Retina (tissue), 1 donor: ENCODE data around the gene PDK4.
"Not testable (repeated sequence)": the region's sequence is repeated elsewhere in the genome, so short reads cannot be mapped to it uniquely, and the experiment has no call there.

Experiments
- DNase-seq: peaks from one replicate; pipeline ENCODE4 v3.0.0-alpha.2; 2016

The PDK4 gene

GRCh38 chr7:95604397-95604796 is 8.1 kb upstream of the PDK4 start:
- not testable (repeated sequence) for DNase-seq

DNA sequence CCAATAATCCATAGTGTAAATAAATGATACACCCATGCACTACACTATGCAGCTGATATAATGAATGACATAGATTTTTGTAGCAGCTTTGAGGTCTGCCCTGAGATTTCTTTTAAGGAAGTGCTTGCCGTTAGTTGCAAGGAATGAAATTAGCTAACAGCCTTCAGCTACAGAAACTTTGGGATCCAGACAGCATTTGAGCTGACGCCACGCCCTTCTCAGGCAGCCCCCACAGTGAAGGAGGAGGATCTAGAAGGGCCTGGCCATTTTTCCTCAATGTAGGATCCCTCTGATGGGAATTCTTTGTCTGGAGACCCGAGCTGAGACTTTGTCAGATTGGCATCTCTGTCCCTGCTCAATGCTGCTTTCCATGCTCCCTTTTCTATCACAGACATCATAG is 6.1 kb upstream of the PDK4 start:
- DNase-seq, result no peak

DNA sequence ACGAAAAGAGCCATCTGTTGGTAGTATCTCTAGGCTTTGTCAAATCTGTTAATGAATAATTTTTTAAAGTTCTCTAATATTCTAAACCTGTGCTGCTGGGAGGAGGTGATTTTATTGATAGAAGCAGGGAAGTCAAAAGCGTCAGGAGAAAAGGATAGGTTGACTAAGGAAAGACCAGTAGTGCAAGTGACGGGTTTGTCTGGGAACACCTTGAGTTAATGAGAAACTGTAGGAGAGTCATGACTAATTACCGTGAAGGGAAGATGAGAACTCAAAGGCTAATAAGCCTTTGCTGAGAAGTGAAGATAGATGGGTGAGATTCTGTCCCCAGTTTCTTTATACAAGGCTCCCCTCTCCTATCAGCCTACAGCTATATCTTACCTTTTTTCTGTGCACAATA is 5.0 kb upstream of the PDK4 start:
- no peak for DNase-seq

DNA sequence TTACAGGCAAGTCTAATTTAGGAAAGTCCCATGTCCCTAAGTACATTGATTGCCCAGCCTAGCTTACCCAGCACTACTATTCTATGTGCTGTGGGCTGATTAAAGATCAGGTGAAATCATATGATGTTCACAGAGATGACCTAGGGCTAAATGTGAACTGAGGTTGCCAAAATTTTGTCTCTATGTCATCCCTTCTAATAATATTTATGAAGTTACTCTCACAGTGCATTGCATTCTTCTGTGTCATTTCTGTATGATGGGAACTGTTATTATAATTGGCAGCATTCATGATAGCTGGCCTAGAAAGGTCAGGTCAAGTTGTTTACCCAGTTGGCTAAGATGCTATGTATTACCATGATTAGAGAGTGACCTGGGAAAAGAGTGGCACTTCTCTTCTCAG is 2.8 kb upstream of the PDK4 start:
- no peak for DNase-seq

- DNase-seq, result no peak
Observed at GRCh38 chr7:95598511-95598910, 2.2 kb upstream of the PDK4 start.

GRCh38 chr7:95595746-95596197 is 544 bp downstream of the PDK4 start:
- DNase-seq, result no peak

DNA sequence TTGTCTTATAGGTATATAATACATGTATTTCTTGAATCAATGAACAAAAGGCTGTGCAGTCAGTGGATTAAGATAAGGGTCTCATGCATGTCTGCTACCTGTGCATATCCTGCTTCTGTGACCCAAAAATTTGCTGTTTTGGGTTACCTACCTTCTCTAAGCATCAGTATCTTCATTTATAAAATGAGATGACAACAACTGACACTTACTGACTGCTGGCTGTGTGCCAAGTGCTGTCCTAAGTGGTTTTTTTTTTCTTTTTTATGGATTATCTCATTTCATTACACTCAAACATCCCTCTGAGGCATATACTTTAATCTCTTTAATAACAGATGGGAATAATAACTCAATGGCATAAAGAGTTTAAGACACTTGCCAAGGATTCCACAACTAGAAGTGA is 2.1 kb downstream of the PDK4 start:
- no peak for DNase-seq

- no peak for DNase-seq
Observed at GRCh38 chr7:95593343-95593742, 3.0 kb downstream of the PDK4 start.

DNA sequence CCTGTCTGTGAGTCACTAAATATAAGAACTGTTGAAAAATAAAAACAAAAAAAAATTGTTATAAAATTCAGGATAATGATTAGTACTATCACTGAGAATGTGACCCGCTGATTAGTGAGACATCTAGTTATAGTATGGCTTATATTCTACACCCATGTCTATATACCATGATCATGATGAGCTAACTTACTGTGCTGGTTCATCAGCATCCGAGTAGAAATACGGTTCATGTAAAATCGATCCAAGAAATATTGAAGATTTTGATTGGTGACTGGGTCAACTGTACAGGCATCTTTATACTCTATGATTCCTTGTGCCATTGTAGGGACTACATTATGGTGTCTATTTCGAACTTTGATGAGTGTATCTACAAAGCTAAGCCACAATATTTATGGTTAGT is 3.7 kb downstream of the PDK4 start:
- DNase-seq, result no peak

GRCh38 chr7:95590387-95591248 is 5.7 kb downstream of the PDK4 start:
- no peak for DNase-seq

DNA sequence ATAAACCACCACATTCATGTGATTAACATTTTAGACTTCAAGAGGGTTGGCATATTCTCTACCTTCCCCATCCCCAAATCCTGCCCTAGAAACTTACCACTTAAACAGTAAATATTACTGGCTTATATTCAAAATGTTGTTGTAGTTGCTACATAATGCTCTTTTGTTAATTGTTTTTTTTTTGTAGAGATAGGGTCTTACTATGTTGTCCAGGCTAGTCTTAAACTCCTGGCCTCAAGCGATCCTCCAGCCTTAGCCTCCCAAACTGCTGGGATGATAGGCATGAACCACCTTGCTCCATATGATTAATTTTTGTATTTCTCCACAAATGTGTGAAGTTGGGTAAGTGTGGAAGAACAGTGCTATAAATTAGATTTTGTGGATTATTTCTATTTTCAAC is 6.5 kb downstream of the PDK4 start:
- no peak for DNase-seq

DNA sequence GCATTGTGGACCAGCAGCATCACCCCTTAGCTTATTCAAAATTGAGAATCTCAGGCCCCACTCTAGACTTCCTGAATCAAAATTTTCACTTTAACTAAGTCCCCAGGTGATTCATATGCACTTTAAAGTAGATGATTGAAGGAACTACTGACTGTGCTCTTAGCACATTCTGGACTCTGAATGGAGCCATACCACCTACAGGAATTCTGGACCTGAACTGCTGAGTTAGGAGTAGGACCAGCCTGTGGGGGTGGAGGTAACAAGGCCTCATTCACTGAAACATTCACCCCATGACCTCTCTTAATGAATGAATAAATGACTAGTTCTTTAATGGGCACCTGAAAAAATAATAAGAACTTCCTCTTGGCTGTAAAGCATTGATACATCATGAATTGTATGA is 7.3 kb downstream of the PDK4 start:
- DNase-seq, result no peak

- DNase-seq, result no peak
Observed at GRCh38 chr7:95586951-95587301, 9.4 kb downstream of the PDK4 start.

- DNase-seq, result no peak
Observed at GRCh38 chr7:95585426-95585789, 10.9 kb downstream of the PDK4 start.

DNA sequence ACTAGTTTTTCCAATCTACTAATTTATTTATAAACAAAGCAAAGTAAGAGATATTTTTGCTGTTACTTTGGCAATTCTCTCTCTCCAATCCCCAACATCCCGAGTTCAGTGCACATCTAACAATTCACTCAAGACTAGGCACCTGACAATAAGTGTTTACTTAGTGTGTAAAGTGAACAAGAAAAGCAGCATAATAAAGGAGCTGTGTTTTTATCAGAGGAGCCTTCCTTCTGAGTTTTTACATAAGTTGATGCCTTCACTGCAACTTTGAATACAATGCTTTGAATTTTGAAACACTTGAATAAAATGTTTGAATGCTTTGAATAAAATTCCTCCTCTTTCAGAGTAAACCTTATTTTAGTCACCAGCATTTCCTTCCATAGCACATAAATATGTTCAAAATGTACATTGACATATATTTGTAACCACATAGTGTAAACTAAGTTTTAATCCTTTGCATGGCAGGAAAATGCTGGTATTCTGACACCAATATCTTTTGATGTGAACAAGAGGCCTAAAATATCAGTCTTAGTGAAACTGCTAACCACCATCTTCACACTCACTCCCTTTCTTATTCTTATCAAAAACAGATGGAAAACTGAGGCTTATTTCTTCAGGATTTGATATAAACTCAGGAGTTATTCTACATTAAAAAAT is 11.4 kb downstream of the PDK4 start:
- no peak for DNase-seq

- DNase-seq, result no peak
Observed at GRCh38 chr7:95583834-95584621, 12.3 kb downstream of the PDK4 start.

DNA sequence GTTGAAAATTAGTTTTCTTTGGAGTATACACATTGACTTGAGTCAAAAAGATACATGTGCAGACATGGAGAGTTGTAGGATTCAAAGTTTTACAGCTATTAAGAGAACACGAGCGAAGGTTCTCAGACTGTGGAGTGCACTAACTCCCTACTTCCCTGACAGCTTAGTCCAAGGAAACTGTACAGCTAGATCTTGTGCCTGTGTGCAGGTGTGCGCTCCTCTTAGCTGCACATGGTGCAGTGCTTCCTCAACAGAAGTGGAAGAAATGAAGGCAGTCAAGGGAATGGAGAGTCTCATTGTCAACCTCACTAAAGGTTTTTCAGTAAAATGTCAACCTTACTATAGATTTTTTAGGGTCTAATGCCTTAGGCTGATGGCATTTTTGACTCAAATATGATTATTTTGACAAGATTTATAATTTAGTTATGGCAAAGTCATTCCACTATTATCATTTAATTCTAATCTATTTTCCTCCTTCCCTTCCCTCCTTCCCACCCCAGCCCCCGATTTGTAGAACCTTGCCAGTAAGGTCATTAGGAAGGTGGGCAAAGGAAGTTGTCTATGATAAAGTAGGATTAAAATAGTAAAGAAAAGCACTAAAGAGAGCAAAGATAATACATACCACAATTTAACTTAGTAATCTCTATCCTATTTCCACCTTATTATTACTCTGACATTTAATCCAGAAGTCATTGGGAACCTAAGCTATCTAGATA is 13.6 kb downstream of the PDK4 start:
- no peak for DNase-seq

DNA sequence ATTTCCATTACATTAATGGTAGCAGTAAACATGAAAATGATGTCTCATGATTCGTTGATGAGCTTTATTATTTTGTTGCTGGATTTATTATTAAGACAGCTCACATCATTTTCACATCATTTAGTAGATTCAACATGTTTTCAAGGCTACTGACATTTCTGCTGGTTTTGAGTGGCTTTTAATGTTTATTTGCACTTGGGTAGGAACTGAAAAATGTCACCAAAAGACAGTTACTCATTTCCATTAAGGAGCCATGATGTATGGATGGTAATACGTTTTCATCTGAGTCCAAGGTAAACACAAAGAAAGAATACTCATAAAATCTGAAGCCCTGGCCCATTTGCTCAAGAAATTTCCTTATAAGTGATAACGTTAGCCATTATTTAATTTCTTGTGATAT is 14.8 kb downstream of the PDK4 start:
- DNase-seq, result no peak

GRCh38 chr7:95579318-95579717 is 17.0 kb downstream of the PDK4 start:
- DNase-seq, result no peak

GRCh38 chr7:95578299-95578855 is 17.9 kb downstream of the PDK4 start:
- no peak for DNase-seq

- no peak for DNase-seq
Observed at GRCh38 chr7:95577137-95577536, 19.2 kb downstream of the PDK4 start.

DNA sequence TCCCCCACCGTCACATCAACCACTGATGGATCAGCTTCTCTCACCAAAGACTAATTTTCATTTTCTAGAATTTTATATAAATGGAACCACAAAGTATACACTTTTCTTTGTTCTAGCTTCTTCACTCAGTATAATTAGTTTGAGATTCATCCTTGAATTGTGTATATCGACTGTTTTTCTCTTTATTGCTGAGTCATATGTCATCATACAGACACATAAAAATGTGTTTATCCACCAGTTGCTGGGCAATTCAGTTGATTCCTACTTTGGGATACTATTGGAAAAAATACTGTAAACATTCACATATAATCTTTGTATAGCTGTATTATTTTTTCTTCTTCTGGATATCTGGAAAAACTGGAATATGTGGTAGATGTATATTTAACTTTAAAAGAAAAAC is 26.6 kb downstream of the PDK4 start:
- DNase-seq, result no peak

- DNase-seq, result no peak
Observed at GRCh38 chr7:95560674-95561073, 35.6 kb downstream of the PDK4 start.
